Mesothelial cell of epicardium (in vitro differentiated cells): ENCODE results near the gene PSTPIP1. TPM values are rescaled to one million over a fixed set of nuclear protein-coding genes. Genes with fewer than 3 reads are reported as not detected.

Source experiments
- DNase-seq, 2 experiments: peaks; one replicate each; pipeline ENCODE4 v3.0.0; 2021; ENCODE audit warnings: low spot score in 2 of 2; ENCODE audit not compliant: unreplicated experiment in 2 of 2
- H3K27ac Mint-ChIP-seq: 2 replicates; pipeline ENCODE4 v1.8.0; 2021; ENCODE audit warnings: mixed read lengths
- H3K27me3 Mint-ChIP-seq: 2 replicates; pipeline ENCODE4 v1.8.0; 2021; ENCODE audit warnings: low read depth, mixed read lengths
- H3K36me3 Mint-ChIP-seq: 2 replicates; pipeline ENCODE4 v1.8.0; 2021; ENCODE audit warnings: mixed read lengths
- H3K4me1 Mint-ChIP-seq: 2 replicates; pipeline ENCODE4 v1.8.0; 2021; ENCODE audit warnings: mixed read lengths
- H3K4me3 Mint-ChIP-seq: 2 replicates; pipeline ENCODE4 v1.8.0; 2021; ENCODE audit warnings: mild to moderate bottlenecking, moderate library complexity, mixed read lengths
- H3K9me3 Mint-ChIP-seq: 2 replicates; pipeline ENCODE4 v1.8.0; 2021; ENCODE audit warnings: mixed read lengths
- total RNA-seq: library from RNA; stranded (reverse); gene quantifications from 3 replicates; pipeline ENCODE4 v1.2.1, GENCODE V29; 2021
- TF ChIP-seq, protein P1 (sequence below): fragments of 200-600 bp; sonication (generic); IDR thresholded peaks from one replicate; pipeline ENCODE4 v1.5.0; 2021; ENCODE audit warnings: antibody characterized with exemption; ENCODE audit not compliant: unreplicated experiment

The PSTPIP1 gene
- total RNA-seq, 1 donor from 2014 or later = not detected

DNA sequence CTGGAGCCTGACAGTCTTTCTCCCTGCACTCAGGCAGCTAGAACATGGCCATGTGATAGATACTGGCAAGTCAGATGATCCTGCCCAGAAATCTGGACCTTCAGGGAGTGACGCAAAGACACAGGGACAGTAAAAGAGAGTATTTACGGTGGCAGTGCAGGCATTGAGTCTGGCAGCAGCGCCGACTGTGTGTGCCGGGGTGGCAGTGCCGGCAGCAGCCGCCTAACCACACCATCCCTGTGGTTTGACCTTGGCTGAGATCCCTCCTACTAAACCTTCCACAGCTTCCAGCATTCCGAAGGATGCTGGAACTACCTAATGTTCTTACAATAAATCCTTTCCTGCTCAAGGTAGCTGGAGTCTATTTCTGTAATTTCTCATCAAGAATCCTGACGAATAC, 80.6 kb downstream of the PSTPIP1 start:
- H3K36me3 Mint-ChIP-seq = no peaks in the 10 kb centered on the region
- TF ChIP-seq, protein P1, sequence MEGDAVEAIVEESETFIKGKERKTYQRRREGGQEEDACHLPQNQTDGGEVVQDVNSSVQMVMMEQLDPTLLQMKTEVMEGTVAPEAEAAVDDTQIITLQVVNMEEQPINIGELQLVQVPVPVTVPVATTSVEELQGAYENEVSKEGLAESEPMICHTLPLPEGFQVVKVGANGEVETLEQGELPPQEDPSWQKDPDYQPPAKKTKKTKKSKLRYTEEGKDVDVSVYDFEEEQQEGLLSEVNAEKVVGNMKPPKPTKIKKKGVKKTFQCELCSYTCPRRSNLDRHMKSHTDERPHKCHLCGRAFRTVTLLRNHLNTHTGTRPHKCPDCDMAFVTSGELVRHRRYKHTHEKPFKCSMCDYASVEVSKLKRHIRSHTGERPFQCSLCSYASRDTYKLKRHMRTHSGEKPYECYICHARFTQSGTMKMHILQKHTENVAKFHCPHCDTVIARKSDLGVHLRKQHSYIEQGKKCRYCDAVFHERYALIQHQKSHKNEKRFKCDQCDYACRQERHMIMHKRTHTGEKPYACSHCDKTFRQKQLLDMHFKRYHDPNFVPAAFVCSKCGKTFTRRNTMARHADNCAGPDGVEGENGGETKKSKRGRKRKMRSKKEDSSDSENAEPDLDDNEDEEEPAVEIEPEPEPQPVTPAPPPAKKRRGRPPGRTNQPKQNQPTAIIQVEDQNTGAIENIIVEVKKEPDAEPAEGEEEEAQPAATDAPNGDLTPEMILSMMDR = no peak
- DNase-seq = no peak
- no peaks in the 10 kb centered on the region for H3K9me3 Mint-ChIP-seq
- H3K4me3 Mint-ChIP-seq = no peak overlapping the region
- H3K27ac Mint-ChIP-seq = no peak overlapping the region
- peaks cover 12% of the 10 kb centered on the region for H3K4me1 Mint-ChIP-seq
- H3K27me3 Mint-ChIP-seq = peaks cover 6% of the 10 kb centered on the region

DNA sequence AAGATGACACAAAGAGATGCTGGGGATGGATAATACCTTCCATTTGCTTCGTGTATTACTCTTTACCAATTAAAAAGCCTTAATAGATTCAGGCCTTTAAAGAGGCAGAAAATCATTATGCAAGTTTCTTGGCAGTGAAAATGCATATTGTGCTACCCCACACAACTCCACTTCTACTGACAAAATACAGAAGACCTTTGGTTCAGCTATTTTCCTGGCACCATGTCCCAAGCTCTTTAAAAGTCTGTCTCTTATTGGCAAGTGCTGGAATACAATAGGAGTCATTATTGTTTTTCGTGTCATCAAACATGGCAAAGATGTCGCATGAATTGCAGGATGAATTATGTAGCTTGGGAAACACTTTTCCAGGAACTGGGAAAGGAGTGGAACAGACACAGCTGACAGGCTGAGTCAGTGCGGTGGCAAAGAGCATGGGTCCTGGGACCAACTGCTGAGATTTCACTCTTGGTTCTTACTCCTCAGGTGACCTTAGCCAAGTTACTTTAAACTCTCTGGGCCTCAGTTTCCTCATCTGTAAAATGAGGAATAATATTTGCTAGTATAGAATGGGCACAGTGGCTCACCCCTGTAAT, 81.5 kb downstream of the PSTPIP1 start:
- H3K27me3 Mint-ChIP-seq = peaks cover 6% of the 10 kb centered on the region
- H3K4me1 Mint-ChIP-seq = peaks cover 8% of the 10 kb centered on the region
- H3K27ac Mint-ChIP-seq = no peak overlapping the region
- no peak for DNase-seq
- TF ChIP-seq, protein P1 = no peak
- H3K36me3 Mint-ChIP-seq = no peaks in the 10 kb centered on the region
- H3K4me3 Mint-ChIP-seq = no peak overlapping the region
- no peaks in the 10 kb centered on the region for H3K9me3 Mint-ChIP-seq

DNA sequence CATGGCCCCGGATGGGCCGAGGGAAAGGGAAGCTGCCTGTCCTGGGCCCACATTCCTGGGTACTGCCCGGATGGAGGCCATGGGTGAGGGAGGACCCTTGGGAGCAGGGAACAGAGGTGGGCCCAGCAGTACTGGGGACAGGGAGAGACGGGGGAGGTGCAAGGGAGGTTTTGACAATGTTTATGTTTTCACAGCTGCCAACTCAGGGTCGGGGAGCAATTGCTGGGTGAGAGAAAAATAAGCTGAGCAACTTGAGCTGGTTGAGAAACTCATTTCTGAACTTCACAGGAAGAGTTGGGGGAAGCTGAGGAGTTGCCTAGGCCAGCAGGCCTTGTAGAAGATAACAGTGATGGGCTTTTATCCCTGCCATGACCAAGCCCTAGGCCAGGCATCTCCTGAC, 87.0 kb downstream of the PSTPIP1 start:
- Mint-ChIP-seq H3K27me3 (no peaks in the 10 kb centered on the region), H3K4me3 (no peak overlapping the region)
- TF ChIP-seq, protein P1 = no peak

DNA sequence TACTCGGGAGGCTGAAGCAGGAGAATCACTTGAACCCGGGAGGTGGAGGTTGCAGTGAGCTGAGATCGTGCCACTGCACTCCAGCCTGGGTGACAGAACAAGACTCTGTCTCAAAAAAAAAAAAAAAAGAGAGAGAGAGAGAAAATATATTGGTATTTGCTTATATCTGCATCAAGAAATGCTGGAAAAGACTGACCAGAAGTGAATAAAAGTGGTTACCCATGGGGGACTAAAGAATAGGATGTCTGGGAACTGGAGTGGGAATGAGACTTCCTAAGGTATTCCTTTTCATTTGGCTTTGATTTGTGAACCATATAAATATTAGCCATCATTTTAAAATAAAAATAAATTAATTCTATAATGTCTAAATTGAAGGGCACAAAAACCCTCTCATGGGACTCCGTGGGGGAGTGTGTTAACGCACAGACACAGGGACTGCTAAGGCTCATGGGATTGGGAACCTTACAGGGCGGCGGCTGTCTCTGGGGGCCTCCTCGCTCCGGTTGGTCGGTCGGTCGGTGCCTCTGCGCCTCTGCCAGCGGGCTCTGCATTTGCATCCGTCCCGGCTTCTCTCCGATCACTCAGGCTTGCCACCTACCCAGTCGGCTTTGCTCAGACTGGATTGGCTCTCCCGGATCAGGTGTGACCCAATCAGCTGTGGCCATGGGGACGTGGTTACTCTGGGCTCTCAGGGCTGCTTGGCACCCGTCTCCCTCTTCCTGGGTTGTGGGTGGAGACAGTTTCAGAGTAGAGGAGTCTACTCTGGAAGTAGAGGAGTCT, 88.6 kb downstream of the PSTPIP1 start:
- H3K4me1 Mint-ChIP-seq = peaks cover 10% of the 10 kb centered on the region
- H3K9me3 Mint-ChIP-seq = no peaks in the 10 kb centered on the region
- no peaks in the 10 kb centered on the region for H3K36me3 Mint-ChIP-seq
- peak in 1 of 2 experiments; percentile 59 for DNase-seq
- peak overlapping the region; percentile 61 for H3K4me3 Mint-ChIP-seq
- TF ChIP-seq, protein P1 = no peak
- no peaks in the 10 kb centered on the region for H3K27me3 Mint-ChIP-seq
- no peak overlapping the region for H3K27ac Mint-ChIP-seq

More for the DNA sequence above, 87.0 kb downstream of the PSTPIP1 start:
- H3K36me3 Mint-ChIP-seq = no peaks in the 10 kb centered on the region
- no peak overlapping the region for H3K27ac Mint-ChIP-seq
- H3K9me3 Mint-ChIP-seq = no peaks in the 10 kb centered on the region
- H3K4me1 Mint-ChIP-seq = peaks cover 10% of the 10 kb centered on the region
- DNase-seq = no peak

DNA sequence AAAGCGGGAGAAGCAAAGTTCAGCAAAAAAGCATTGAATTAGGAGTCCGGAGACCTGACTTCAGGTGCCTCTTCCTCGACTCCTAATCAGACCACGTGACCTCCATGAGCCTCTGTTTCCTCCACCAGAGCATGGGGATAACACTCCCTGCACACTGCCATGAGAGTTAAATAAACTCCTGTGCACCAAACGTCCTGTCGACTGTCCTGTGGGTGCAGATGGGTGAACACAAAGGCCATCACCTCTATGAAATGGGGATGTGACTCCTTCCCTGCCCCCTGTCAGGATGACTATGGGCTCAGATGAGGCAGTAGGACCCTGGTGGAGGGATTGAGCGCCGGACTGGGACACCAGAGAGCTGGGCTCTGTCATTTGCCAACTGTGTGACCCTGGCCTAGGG, 89.5 kb downstream of the PSTPIP1 start:
- Mint-ChIP-seq H3K36me3 (no peaks in the 10 kb centered on the region), H3K27ac (no peak overlapping the region), H3K9me3 (no peaks in the 10 kb centered on the region), H3K4me3 (no peak overlapping the region), H3K27me3 (no peaks in the 10 kb centered on the region), H3K4me1 (peaks cover 10% of the 10 kb centered on the region)
- DNase-seq = no peak
- TF ChIP-seq, protein P1 = no peak
